Esophagus muscularis mucosa (tissue), 4 donors: ENCODE data around the gene ST6GAL2. TPM values are rescaled to one million over a fixed set of nuclear protein-coding genes. Genes with fewer than 3 reads are reported as not detected.

ENCODE experiments used
- DNase-seq: peaks from one replicate; pipeline ENCODE4 v3.0.0-alpha.2; 2017; ENCODE audit errors: extremely low spot score
- H3K27ac ChIP-seq, 4 donors: fragments of 200-600 bp; sonication (generic); replicated peaks in 1 of 4; 1 replicate in 3 of 4; 2 replicates in 1 of 4; pipeline ENCODE4 v1.5.1; 2016 to 2019; ENCODE audit warnings: mild to moderate bottlenecking in 1 of 4
- H3K27me3 ChIP-seq, 4 donors: fragments of 200-600 bp; sonication (generic); one replicate each; pipeline versions ENCODE4 v1.5.1 to v1.6.0; 2016 to 2019
- H3K36me3 ChIP-seq, 4 donors: fragments of 200-600 bp; sonication (generic); one replicate each; pipeline ENCODE4 v1.5.1; 2016 to 2019
- H3K4me1 ChIP-seq, 4 donors: fragments of 200-600 bp; sonication (generic); one replicate each; pipeline ENCODE4 v1.5.1; 2016 to 2019
- H3K4me3 ChIP-seq, 4 donors: fragments of 200-600 bp; sonication (generic); 1 replicate in 2 of 4; 2 replicates in 2 of 4; pipeline ENCODE4 v1.5.1; 2016 to 2019; ENCODE audit warnings: mild to moderate bottlenecking in 4 of 4, moderate library complexity in 1 of 4
- H3K9me3 ChIP-seq, 4 donors: fragments of 200-600 bp; sonication (generic); 1 replicate in 3 of 4; 2 replicates in 1 of 4; pipeline ENCODE4 v1.5.1; 2016 to 2019
- EP300 ChIP-seq: sonication (generic); formaldehyde crosslinking; IDR thresholded peaks from one replicate; pipeline ENCODE4 v1.6.1; 2017; ENCODE audit warnings: antibody characterized with exemption
- POLR2A ChIP-seq: fragments of 450-650 bp; IDR thresholded peaks from one replicate; pipeline ENCODE4 v1.6.1; 2017; ENCODE audit warnings: antibody characterized with exemption, moderate library complexity, mild to moderate bottlenecking, low read depth
- POLR2AphosphoS5 ChIP-seq, 2 donors: sonication (generic); formaldehyde crosslinking; IDR thresholded peaks; one replicate each; pipeline ENCODE4 v1.6.1; 2017; ENCODE audit warnings: antibody characterized with exemption in 2 of 2
- WGBS: methylation state at CpG from one replicate; pipeline ENCODE4 v1.1.5; 2018; 5-methylcytosine and 5-hydroxymethylcytosine counted together
- intact Hi-C: fragments of 100-400 bp; cut with DNase I; formaldehyde crosslinking; loops from one replicate; pipeline ENCODE4 v1.15.1; 2023
- total RNA-seq, 4 donors: library from RNA; depleted of rRNA; stranded (reverse); fragments of >200 nt; gene quantifications; one replicate each; pipeline versions ENCODE4 v1.1.0 to v1.2.1, GENCODE V29; 2016
- TF ChIP-seq, protein P1 (sequence below), 3 experiments: fragments of 200-600 bp in 2 of 3; fragments of 450-650 bp in 1 of 3; sonication (generic) in 2 of 3; IDR thresholded peaks; one replicate each; pipeline ENCODE4 v1.5.1; 2017 to 2019; ENCODE audit warnings: antibody characterized with exemption in 3 of 3, mild to moderate bottlenecking in 2 of 3, moderate library complexity in 1 of 3

The ST6GAL2 gene
- total RNA-seq, 4 donors from 2014 or later: 3.6 to 20.9 (median 7.5) TPM

DNA sequence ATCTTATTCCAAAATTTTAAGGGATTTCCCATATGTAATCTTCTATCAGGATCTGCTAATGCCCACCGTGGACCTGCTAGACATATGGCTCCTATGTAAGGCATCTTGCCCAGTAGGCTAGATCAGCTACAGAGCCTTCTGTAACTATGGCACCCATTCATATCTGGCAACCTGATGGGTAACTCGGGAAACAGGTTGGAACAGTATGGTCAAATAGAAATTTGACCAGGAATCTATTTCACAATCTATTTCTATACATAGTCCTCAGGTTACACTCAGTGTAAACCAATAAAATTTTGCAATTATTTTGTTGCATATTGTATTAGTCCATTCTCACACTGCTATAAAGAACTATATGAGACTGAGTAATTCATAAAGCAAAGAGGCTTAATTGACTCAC is 93.3 kb downstream of the ST6GAL2 start:
- TF ChIP-seq EP300 (no peak), POLR2AphosphoS5 (IDR thresholded peaks at IDR 0.05) (no peak), POLR2A (no peak)
- TF ChIP-seq, protein P1, sequence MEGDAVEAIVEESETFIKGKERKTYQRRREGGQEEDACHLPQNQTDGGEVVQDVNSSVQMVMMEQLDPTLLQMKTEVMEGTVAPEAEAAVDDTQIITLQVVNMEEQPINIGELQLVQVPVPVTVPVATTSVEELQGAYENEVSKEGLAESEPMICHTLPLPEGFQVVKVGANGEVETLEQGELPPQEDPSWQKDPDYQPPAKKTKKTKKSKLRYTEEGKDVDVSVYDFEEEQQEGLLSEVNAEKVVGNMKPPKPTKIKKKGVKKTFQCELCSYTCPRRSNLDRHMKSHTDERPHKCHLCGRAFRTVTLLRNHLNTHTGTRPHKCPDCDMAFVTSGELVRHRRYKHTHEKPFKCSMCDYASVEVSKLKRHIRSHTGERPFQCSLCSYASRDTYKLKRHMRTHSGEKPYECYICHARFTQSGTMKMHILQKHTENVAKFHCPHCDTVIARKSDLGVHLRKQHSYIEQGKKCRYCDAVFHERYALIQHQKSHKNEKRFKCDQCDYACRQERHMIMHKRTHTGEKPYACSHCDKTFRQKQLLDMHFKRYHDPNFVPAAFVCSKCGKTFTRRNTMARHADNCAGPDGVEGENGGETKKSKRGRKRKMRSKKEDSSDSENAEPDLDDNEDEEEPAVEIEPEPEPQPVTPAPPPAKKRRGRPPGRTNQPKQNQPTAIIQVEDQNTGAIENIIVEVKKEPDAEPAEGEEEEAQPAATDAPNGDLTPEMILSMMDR (IDR thresholded peaks at IDR 0.05): no peak
- no peak for DNase-seq
- no peak overlapping the region for H3K27ac ChIP-seq
- H3K27me3 ChIP-seq: no peaks in the 10 kb centered on the region
- H3K9me3 ChIP-seq: no peaks in the 10 kb centered on the region
- no peaks in the 10 kb centered on the region for H3K4me1 ChIP-seq
- no peak overlapping the region for H3K4me3 ChIP-seq
- intact Hi-C loops: no loop called here
- 81% methylated on average over 2 of the region's 2 CpGs for WGBS
- no peaks in the 10 kb centered on the region for H3K36me3 ChIP-seq

DNA sequence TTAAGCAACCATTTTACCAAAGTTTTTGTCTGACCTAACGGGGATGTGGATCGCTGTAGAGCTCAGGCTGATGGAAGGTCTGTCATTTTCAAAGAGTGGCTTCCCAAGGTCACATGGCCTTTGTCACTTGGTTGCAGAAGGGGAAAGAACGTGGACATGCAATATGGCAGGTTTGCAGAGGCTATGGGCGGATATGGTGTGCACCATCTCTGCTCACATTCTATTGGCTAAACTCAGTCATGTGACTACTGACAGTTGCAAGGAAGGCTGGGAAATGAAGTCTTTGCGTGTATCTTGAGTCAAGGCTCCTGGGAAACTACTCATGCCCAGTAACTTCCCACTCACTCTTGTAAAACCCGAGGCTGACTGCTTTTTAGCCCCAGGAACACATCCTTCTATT is 96.8 kb downstream of the ST6GAL2 start:
- intact Hi-C loops: no loop called here
- no peak for TF ChIP-seq POLR2AphosphoS5 (IDR thresholded peaks at IDR 0.05)
- TF ChIP-seq, protein P1 (IDR thresholded peaks at IDR 0.05): no peak
- TF ChIP-seq EP300: no peak
- no peak for TF ChIP-seq POLR2A
- Histone ChIP-seq H3K9me3 (no peaks in the 10 kb centered on the region), H3K4me3 (no peak overlapping the region), H3K36me3 (no peaks in the 10 kb centered on the region), H3K4me1 (no peaks in the 10 kb centered on the region), H3K27ac (no peak overlapping the region), H3K27me3 (no peaks in the 10 kb centered on the region)
- DNase-seq: peak; percentile 21
- 77% methylated on average over 6 of the region's 6 CpGs for WGBS

DNA sequence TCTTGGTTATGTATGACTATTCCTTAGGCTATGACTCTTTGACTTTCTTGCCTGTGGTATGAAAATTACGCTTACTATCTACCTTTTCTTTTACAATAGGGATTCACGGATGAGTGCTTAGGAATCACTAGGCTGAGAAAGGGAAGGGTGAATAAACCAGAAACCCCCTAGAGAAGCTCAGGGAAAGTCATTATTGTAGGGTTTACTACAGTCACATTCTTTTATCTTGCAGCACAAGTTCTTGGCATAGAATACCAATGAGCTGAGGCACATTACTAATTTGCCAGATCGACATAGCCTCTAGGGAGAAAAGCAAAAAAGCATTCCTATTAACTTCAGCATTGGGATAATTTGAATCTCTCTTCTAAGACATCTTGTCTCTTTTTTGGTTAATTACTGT is 103.3 kb downstream of the ST6GAL2 start:
- H3K27me3 ChIP-seq: no peaks in the 10 kb centered on the region
- TF ChIP-seq POLR2AphosphoS5 (IDR thresholded peaks at IDR 0.05): no peak
- TF ChIP-seq, protein P1 (IDR thresholded peaks at IDR 0.05): no peak
- TF ChIP-seq EP300: no peak
- no peak for TF ChIP-seq POLR2A
- peak; percentile 5 for DNase-seq
- H3K27ac ChIP-seq: no peak overlapping the region
- H3K36me3 ChIP-seq: no peaks in the 10 kb centered on the region
- intact Hi-C loops: no loop called here
- 77% methylated on average over 3 of the region's 3 CpGs for WGBS
- no peak overlapping the region for H3K4me3 ChIP-seq
- no peaks in the 10 kb centered on the region for H3K4me1 ChIP-seq
- H3K9me3 ChIP-seq: peaks cover 0 to 6% (median 0%) of the 10 kb centered on the region in 4 donors

DNA sequence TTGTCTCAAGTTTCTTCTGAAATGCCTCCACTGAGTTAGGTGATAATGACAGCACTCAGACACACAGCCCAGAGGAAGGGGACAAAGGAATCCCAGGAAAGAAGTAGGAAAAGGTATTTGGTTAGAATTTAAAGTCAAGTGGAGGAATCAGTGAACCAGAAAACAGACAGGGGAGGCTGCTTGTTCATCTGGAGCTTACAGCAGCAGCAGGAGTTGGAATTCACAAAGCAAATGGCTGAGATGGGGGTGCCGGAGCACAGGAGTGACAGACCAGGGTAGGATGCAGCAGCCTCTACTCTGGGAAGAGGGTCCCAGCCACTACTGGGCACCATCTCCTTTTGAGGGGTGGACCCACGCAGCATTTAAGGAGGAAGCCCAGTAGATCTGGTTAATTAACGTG is 104.8 kb downstream of the ST6GAL2 start:
- H3K4me1 ChIP-seq: no peaks in the 10 kb centered on the region
- no peak for TF ChIP-seq POLR2AphosphoS5 (IDR thresholded peaks at IDR 0.05)
- TF ChIP-seq EP300: no peak
- no peak overlapping the region for H3K4me3 ChIP-seq
- H3K27ac ChIP-seq: no peak overlapping the region
- WGBS: 93% methylated on average over 3 of the region's 3 CpGs
- peaks cover 0 to 6% (median 0%) of the 10 kb centered on the region in 4 donors for H3K9me3 ChIP-seq
- H3K36me3 ChIP-seq: no peaks in the 10 kb centered on the region
- DNase-seq: peak; percentile 53
- no peaks in the 10 kb centered on the region for H3K27me3 ChIP-seq
- intact Hi-C loops: no loop called here

DNA sequence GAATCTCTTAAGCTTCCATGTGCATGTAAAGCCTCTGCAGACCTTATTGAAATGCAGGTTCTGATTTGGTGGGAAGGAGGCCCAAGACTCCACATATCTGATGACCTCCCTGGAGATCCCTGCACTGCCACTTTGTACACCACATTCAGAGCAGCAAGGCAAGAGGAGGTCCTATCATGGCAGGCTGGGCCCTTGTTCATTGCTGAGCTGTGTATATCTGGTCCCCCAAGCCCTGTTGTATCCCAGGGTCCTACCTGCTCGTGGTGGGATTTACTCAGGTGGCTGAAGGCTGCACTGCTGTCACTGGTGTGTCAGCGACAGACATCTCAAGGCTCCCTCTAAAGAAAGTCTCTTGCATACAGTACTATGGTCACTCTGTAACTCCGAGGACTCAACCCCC is 114.2 kb downstream of the ST6GAL2 start:
- peak; percentile 89 for DNase-seq
- 67% methylated on average over 1 of the region's 3 CpGs for WGBS
- H3K36me3 ChIP-seq: no peaks in the 10 kb centered on the region
- TF ChIP-seq EP300 (no peak), POLR2A (no peak), POLR2AphosphoS5 (IDR thresholded peaks at IDR 0.05) (no peak)
- TF ChIP-seq, protein P1 (IDR thresholded peaks at IDR 0.05): no peak
- intact Hi-C loops: no loop called here
- H3K4me3 ChIP-seq: no peak overlapping the region
- H3K4me1 ChIP-seq: no peaks in the 10 kb centered on the region
- H3K27me3 ChIP-seq: no peaks in the 10 kb centered on the region
- peaks cover 0 to 8% (median 0%) of the 10 kb centered on the region in 4 donors for H3K9me3 ChIP-seq
- no peak overlapping the region for H3K27ac ChIP-seq
